H9 (cell line): Measurements from ENCODE around the gene UBE2D1. TPM values are rescaled to one million over a fixed set of nuclear protein-coding genes. Genes with fewer than 3 reads are reported as not detected.

Experiments
- DNase-seq: peaks from one replicate; pipeline ENCODE4 v3.0.0-alpha.2; 2017
- H2AFZ ChIP-seq: one replicate; pipeline ENCODE4 v1.6.1; 2013; ENCODE audit warnings: mild to moderate bottlenecking, low read length, control low read depth, moderate library complexity
- H2AK5ac ChIP-seq: 2 replicates; pipeline ENCODE4 v1.6.1; 2013; ENCODE audit warnings: low read length, control low read depth, mixed read lengths; ENCODE audit not compliant: insufficient read length
- H2BK120ac ChIP-seq: one replicate; pipeline ENCODE4 v1.6.1; 2013; ENCODE audit warnings: low read depth, mild to moderate bottlenecking, low read length, control low read depth, inconsistent platforms; ENCODE audit not compliant: poor library complexity, severe bottlenecking
- H2BK12ac ChIP-seq: 2 replicates; pipeline ENCODE4 v1.6.1; 2013; ENCODE audit warnings: low read length, control low read depth, mixed read lengths, low read depth; ENCODE audit not compliant: insufficient read length
- H2BK15ac ChIP-seq: 2 replicates; pipeline ENCODE4 v1.6.1; 2013; ENCODE audit warnings: low read depth, low read length, control low read depth
- H2BK20ac ChIP-seq: one replicate; pipeline ENCODE4 v1.6.1; 2013; ENCODE audit warnings: low read depth, mild to moderate bottlenecking, low read length, control low read depth, inconsistent platforms; ENCODE audit not compliant: poor library complexity, severe bottlenecking
- H2BK5ac ChIP-seq: 2 replicates; pipeline ENCODE4 v1.6.1; 2013; ENCODE audit warnings: low read length, control low read depth, mixed read lengths; ENCODE audit not compliant: insufficient read length
- H3K14ac ChIP-seq: 2 replicates; pipeline ENCODE4 v1.6.1; 2013; ENCODE audit warnings: low read length, control low read depth; ENCODE audit not compliant: insufficient read depth
- H3K18ac ChIP-seq: 2 replicates; pipeline ENCODE4 v1.6.1; 2013; ENCODE audit warnings: low read depth, mild to moderate bottlenecking, mixed read lengths, low read length, control low read depth; ENCODE audit not compliant: insufficient read length
- H3K23ac ChIP-seq: 2 replicates; pipeline ENCODE4 v1.6.1; 2013; ENCODE audit warnings: low read length, control low read depth, mixed read lengths, low read depth; ENCODE audit not compliant: insufficient read length
- H3K23me2 ChIP-seq: 2 replicates; pipeline ENCODE4 v1.6.1; 2013; ENCODE audit warnings: low read depth, mild to moderate bottlenecking, mixed read lengths, low read length, control low read depth; ENCODE audit not compliant: insufficient read length, poor library complexity, severe bottlenecking
- H3K27ac ChIP-seq: 2 replicates; pipeline ENCODE4 v1.5.1; 2013; ENCODE audit warnings: low read length, control low read depth, mixed read lengths, low read depth; ENCODE audit not compliant: insufficient read length
- H3K27me3 ChIP-seq: 2 replicates; pipeline ENCODE4 v1.6.1; 2013; ENCODE audit warnings: low read length, control low read depth, inconsistent platforms; ENCODE audit not compliant: insufficient read depth
- H3K4ac ChIP-seq: 2 replicates; pipeline ENCODE4 v1.6.1; 2013; ENCODE audit warnings: low read depth, mild to moderate bottlenecking, control low read depth, inconsistent platforms, low read length, moderate library complexity
- H3K4me1 ChIP-seq: 2 replicates; pipeline ENCODE4 v1.6.1; 2013; ENCODE audit warnings: low read length, control low read depth, inconsistent platforms; ENCODE audit not compliant: insufficient read depth
- H3K4me2 ChIP-seq: 2 replicates; pipeline ENCODE4 v1.6.1; 2013; ENCODE audit warnings: low read length, control low read depth, mixed read lengths; ENCODE audit not compliant: insufficient read length, insufficient read depth
- H3K56ac ChIP-seq: 2 replicates; pipeline ENCODE4 v1.6.1; 2013; ENCODE audit warnings: low read depth, mild to moderate bottlenecking, mixed read lengths, low read length, control low read depth; ENCODE audit not compliant: insufficient read length
- H3K79me1 ChIP-seq: 2 replicates; pipeline ENCODE4 v1.6.1; 2013; ENCODE audit warnings: low read depth, mild to moderate bottlenecking, moderate library complexity, low read length, control low read depth, inconsistent platforms; ENCODE audit not compliant: insufficient read depth, poor library complexity, severe bottlenecking
- H3K79me2 ChIP-seq: 2 replicates; pipeline ENCODE4 v1.6.1; 2013; ENCODE audit warnings: low read length, control low read depth, inconsistent platforms; ENCODE audit not compliant: insufficient read depth
- H3K9ac ChIP-seq: 2 replicates; pipeline ENCODE4 v1.6.1; 2013; ENCODE audit warnings: low read length, control low read depth, mixed read lengths; ENCODE audit not compliant: insufficient read length; ENCODE audit errors: extremely low read depth
- H3K9me3 ChIP-seq: one replicate; pipeline ENCODE4 v1.6.1; 2013; ENCODE audit warnings: low read depth, low read length, inconsistent platforms; ENCODE audit not compliant: control insufficient read depth
- H3T11ph ChIP-seq: one replicate; pipeline ENCODE4 v1.6.1; 2013; ENCODE audit warnings: mild to moderate bottlenecking, low read length, control low read depth, inconsistent platforms
- H4K20me1 ChIP-seq: one replicate; pipeline ENCODE4 v1.6.1; 2013; ENCODE audit not compliant: control insufficient read depth, insufficient read length, insufficient read depth
- H4K5ac ChIP-seq: 2 replicates; pipeline ENCODE4 v1.6.1; 2013; ENCODE audit warnings: low read depth, mild to moderate bottlenecking, mixed read lengths, low read length, control low read depth; ENCODE audit not compliant: insufficient read length
- H4K8ac ChIP-seq: replicated peaks from 2 replicates; pipeline ENCODE4 v1.6.1; 2013; ENCODE audit warnings: low read length, control low read depth, mixed read lengths, low read depth; ENCODE audit not compliant: insufficient read length
- H4K91ac ChIP-seq: 2 replicates; pipeline ENCODE4 v1.6.1; 2013; ENCODE audit warnings: low read depth, mild to moderate bottlenecking, moderate library complexity, mixed read lengths, low read length, control low read depth; ENCODE audit not compliant: insufficient read length
- H3K27ac Mint-ChIP-seq, 3 experiments: 2 replicates in 2 of 3; 3 replicates in 1 of 3; pipeline ENCODE4 v1.8.0; 2020 to 2021; ENCODE audit warnings: mixed read lengths in 3 of 3, mild to moderate bottlenecking in 1 of 3, moderate library complexity in 1 of 3
- H3K27me3 Mint-ChIP-seq: 2 replicates; pipeline ENCODE4 v1.8.0; 2021; ENCODE audit warnings: low read depth, mild to moderate bottlenecking, moderate library complexity, mixed read lengths
- H3K36me3 Mint-ChIP-seq, 3 experiments: 2 replicates in 2 of 3; 3 replicates in 1 of 3; pipeline ENCODE4 v1.8.0; 2020 to 2021; ENCODE audit warnings: low read depth in 3 of 3, mixed read lengths in 3 of 3; ENCODE audit not compliant: insufficient read depth in 1 of 3
- H3K4me1 Mint-ChIP-seq, 2 experiments: 2 replicates each; pipeline ENCODE4 v1.8.0; 2020; ENCODE audit warnings: mixed read lengths in 2 of 2
- H3K4me3 Mint-ChIP-seq, 2 experiments: 2 replicates in 1 of 2; 3 replicates in 1 of 2; pipeline ENCODE4 v1.8.0; 2020 to 2021; ENCODE audit warnings: mild to moderate bottlenecking in 2 of 2, mixed read lengths in 2 of 2, moderate library complexity in 1 of 2
- H3K9me3 Mint-ChIP-seq, 2 experiments: 2 replicates in 1 of 2; 3 replicates in 1 of 2; pipeline ENCODE4 v1.8.0; 2020; ENCODE audit warnings: mild to moderate bottlenecking in 2 of 2, mixed read lengths in 2 of 2, moderate library complexity in 1 of 2
- CTCF ChIP-seq: fragments of 200-600 bp; sonication (generic); conservative IDR thresholded peaks from 3 replicates; pipeline ENCODE4 v1.8.0; 2021; ENCODE audit warnings: antibody characterized with exemption, mild to moderate bottlenecking
- WGBS: extraction: QIAGEN DNeasy Blood & Tissue Kit; methylation state at CpG from one replicate; pipeline ENCODE4 v1.1.7; 2013; ENCODE audit warnings: missing lambda C conversion rate, low lambda C conversion rate, mixed read lengths; ENCODE audit not compliant: insufficient read length; ENCODE audit errors: extremely low coverage; 5-methylcytosine and 5-hydroxymethylcytosine counted together
- total RNA-seq: library from RNA; stranded (reverse); gene quantifications from 2 replicates; pipeline ENCODE4 v1.2.1, GENCODE V29; 2021

The UBE2D1 gene
- total RNA-seq, 1 experiment from 2014 or later: 26.8 TPM

GRCh38 chr10:58360412-58361004, 25.7 kb downstream of the UBE2D1 start:
- no peaks in the 10 kb centered on the region for H3K23me2 ChIP-seq
- no peak overlapping the region for H3K9ac ChIP-seq
- DNase-seq: no peak
- no peak overlapping the region for H4K8ac ChIP-seq
- no peak overlapping the region for H3T11ph ChIP-seq
- H3K27me3 Mint-ChIP-seq: no peaks in the 10 kb centered on the region
- no peak overlapping the region for H3K4me2 ChIP-seq
- no peak overlapping the region for H4K5ac ChIP-seq
- no peaks in the 10 kb centered on the region for H3K9me3 Mint-ChIP-seq
- no peak overlapping the region for H3K18ac ChIP-seq
- H3K36me3 Mint-ChIP-seq: peaks cover 0 to 3% (median 0%) of the 10 kb centered on the region in 3 experiments; a peak in 2 of 7 replicates
- H2AFZ ChIP-seq: no peak overlapping the region
- H3K27me3 ChIP-seq: no peaks in the 10 kb centered on the region
- H3K4me3 Mint-ChIP-seq: no peak overlapping the region
- no peak overlapping the region for H2AK5ac ChIP-seq
- H4K20me1 ChIP-seq: no peaks in the 10 kb centered on the region
- peak overlapping the region; percentile 17 to 58 (median 20); a peak in 2 of 7 replicates for H3K27ac Mint-ChIP-seq
- no peak overlapping the region for H2BK12ac ChIP-seq
- no peak overlapping the region for H3K23ac ChIP-seq
- no peak overlapping the region for H3K4ac ChIP-seq
- H3K9me3 ChIP-seq: no peaks in the 10 kb centered on the region
- H2BK15ac ChIP-seq: no peak overlapping the region
- no peaks in the 10 kb centered on the region for H3K79me2 ChIP-seq
- no peak overlapping the region for H3K27ac ChIP-seq
- no peak overlapping the region for H3K56ac ChIP-seq
- H3K4me1 ChIP-seq: no peaks in the 10 kb centered on the region; the same call in 1 of the 2 replicates
- no peak overlapping the region for H2BK5ac ChIP-seq
- H4K91ac ChIP-seq: no peak overlapping the region
- no peaks in the 10 kb centered on the region for H3K79me1 ChIP-seq
- H3K14ac ChIP-seq: no peak overlapping the region
- H2BK120ac ChIP-seq: no peak overlapping the region
- H2BK20ac ChIP-seq: no peak overlapping the region
- TF ChIP-seq CTCF: no peak
- WGBS: no CpG with 5 or more reads among the region's 9 CpGs
- H3K4me1 Mint-ChIP-seq: peaks cover 0 to 11% of the 10 kb centered on the region in 2 experiments; a peak in 2 of 4 replicates
